GM12801 (cell line): ENCODE measurements around the gene ZNF488.

Experiments
- TF ChIP-seq, protein P1 (sequence below): IDR thresholded peaks from one replicate; pipeline ENCODE4 v1.5.1; 2011; ENCODE audit warnings: control low read depth; ENCODE audit not compliant: insufficient read length; ENCODE audit errors: extremely low read depth

ZNF488 gene

GRCh38 chr10:47379445-47379785 lies 4.7 kb downstream of the ZNF488 start:
- TF ChIP-seq, protein P1, sequence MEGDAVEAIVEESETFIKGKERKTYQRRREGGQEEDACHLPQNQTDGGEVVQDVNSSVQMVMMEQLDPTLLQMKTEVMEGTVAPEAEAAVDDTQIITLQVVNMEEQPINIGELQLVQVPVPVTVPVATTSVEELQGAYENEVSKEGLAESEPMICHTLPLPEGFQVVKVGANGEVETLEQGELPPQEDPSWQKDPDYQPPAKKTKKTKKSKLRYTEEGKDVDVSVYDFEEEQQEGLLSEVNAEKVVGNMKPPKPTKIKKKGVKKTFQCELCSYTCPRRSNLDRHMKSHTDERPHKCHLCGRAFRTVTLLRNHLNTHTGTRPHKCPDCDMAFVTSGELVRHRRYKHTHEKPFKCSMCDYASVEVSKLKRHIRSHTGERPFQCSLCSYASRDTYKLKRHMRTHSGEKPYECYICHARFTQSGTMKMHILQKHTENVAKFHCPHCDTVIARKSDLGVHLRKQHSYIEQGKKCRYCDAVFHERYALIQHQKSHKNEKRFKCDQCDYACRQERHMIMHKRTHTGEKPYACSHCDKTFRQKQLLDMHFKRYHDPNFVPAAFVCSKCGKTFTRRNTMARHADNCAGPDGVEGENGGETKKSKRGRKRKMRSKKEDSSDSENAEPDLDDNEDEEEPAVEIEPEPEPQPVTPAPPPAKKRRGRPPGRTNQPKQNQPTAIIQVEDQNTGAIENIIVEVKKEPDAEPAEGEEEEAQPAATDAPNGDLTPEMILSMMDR = no peak

GRCh38 chr10:47378606-47379444 lies 5.3 kb downstream of the ZNF488 start:
- TF ChIP-seq, protein P1 = no peak

GRCh38 chr10:47378183-47378510 lies 5.9 kb downstream of the ZNF488 start:
- TF ChIP-seq, protein P1 = no peak

GRCh38 chr10:47376522-47377220 lies 7.4 kb downstream of the ZNF488 start:
- TF ChIP-seq, protein P1 = no peak

DNA sequence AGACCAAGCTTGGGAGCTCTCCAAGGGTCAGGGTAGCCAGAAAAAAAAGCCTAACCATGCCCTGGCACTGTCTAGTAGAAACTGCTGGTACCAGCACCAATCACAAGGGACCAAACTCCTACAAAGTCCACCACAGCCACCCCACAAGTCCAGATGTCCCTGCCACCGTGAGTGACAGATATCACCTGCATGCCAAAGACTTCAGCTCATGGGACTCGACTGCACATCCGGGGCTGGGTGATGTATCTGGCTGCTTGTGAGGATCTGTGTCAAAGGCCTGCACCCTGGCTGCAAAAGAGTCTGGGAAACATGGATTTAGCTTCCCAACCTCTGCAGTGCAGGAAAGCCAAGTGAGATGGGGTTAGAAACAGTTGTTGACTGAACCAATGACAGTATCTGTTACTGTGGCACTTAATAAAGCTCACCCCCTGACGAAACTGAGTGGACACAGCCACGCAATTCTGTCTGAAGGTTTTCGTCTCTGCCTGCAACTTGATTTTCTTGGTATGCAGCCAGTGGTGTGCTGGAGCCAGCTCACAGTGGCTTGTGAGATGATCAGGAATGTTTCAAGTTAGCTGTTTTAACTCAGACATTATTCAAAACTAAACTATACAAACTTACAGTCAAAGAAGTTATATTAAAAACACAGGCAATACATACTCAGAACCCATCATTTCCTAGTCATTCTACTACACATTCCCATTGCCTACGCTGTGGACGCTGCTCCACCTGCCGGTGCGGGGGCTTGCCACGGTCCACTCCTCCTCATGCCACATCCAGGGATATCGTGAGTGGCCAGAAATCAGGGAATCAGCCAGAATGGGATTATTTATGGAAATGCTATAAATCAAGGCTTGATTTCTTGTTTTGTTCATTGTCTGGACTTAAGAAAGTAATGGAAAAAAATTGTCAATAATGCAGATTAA lies 9.2 kb downstream of the ZNF488 start:
- TF ChIP-seq, protein P1 = no peak

DNA sequence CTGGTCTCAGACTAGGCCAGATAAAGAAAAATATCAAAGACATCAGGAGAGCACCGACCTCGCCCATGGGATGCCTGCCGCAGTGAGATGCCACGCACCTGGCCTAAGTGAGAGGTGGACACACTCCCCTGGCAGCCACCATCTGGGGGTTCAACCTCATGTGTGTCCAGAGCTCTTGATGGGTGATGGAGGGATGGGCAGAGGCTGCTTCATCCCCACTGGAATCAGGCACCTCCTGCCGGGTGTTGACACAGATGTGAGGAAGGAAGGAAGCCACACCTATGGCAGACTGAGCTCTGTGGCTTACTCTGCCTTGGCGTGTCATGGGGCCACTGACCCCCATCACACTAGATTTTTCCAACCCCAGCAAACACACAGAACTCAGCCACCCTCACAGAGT lies 11.4 kb downstream of the ZNF488 start:
- TF ChIP-seq, protein P1 = no peak
